Measurements from ENCODE around the gene SLC4A2.

DNA sequence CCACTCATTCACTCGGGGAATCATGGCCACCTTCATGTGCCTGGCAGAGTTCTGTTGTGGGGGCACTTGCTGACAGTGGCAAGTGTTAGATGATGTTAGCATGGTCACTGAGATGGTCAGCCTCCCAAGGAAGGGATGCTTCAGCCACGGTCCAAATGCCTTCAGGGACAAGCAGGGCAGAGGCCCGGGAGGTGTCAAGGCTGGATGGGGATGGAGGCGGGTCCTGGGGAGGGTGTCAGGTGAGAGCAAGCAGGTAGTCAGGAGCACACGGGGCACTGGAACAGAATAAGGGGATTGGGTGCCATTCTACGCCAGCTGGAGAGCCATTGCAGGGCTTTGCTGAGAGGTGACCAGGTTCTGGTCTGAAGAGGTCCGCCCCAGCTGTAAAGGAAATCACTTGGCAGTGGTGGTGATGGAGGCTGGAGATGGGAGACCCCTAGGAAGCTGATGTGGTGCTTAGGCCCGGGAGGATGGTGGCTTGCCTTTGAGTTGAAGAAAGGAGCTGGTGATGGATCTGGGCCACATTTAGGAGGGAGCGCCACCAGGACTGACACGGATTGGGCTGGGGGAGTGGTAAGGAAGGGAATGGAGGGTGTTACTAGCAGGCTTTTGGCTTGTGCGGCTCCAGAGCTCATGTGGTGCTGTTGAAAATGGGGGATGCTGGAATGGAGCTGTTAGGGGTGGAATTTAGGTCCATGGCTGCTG, 51.0 kb downstream of the SLC4A2 start:
- TF ChIP-seq, protein P1, sequence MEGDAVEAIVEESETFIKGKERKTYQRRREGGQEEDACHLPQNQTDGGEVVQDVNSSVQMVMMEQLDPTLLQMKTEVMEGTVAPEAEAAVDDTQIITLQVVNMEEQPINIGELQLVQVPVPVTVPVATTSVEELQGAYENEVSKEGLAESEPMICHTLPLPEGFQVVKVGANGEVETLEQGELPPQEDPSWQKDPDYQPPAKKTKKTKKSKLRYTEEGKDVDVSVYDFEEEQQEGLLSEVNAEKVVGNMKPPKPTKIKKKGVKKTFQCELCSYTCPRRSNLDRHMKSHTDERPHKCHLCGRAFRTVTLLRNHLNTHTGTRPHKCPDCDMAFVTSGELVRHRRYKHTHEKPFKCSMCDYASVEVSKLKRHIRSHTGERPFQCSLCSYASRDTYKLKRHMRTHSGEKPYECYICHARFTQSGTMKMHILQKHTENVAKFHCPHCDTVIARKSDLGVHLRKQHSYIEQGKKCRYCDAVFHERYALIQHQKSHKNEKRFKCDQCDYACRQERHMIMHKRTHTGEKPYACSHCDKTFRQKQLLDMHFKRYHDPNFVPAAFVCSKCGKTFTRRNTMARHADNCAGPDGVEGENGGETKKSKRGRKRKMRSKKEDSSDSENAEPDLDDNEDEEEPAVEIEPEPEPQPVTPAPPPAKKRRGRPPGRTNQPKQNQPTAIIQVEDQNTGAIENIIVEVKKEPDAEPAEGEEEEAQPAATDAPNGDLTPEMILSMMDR (IDR thresholded peaks at IDR 0.05): no peak
- TF ChIP-seq POLR2A (IDR thresholded peaks at IDR 0.05): no peak
